OCI-LY7 (cell line): ENCODE results near the gene GNAL. TPM values are rescaled to one million over a fixed set of nuclear protein-coding genes. Genes with fewer than 3 reads are reported as not detected.

Experiments used
- BruUV-seq: library from RNA; stranded (reverse); fragments of 400-500 nt; replicated peaks from 2 replicates; lab custom pipeline; 2021; lab: Mats Ljungman, UMichigan
- CTCF ChIA-PET: fragments of 300-600 bp; sonication (Branson Sonifier 250); formaldehyde crosslinking; loops from one replicate; lab custom pipeline; 2022; ENCODE audit warnings: antibody characterized with exemption; ENCODE audit not compliant: unreplicated experiment; lab: Charles Lee
- POLR2A ChIA-PET: fragments of 300-600 bp; sonication (Branson Sonifier 250); formaldehyde crosslinking; loops from one replicate; lab custom pipeline; 2022; ENCODE audit warnings: antibody characterized with exemption; lab: Charles Lee
- DNase-seq: peaks from one replicate; pipeline ENCODE4 v3.0.0-alpha.2; 2015; ENCODE audit warnings: low spot score
- H2AFZ ChIP-seq: fragments of 200-600 bp; sonication (generic), shearing (Covaris generic); 2 replicates; pipeline ENCODE4 v1.6.1; 2014; ENCODE audit warnings: mild to moderate bottlenecking, antibody characterized with exemption, low read length, moderate library complexity
- H3K27ac ChIP-seq: fragments of 200-600 bp; sonication (generic); 2 replicates; pipeline ENCODE4 v1.5.1; 2014; ENCODE audit warnings: mixed run types, low read depth, mild to moderate bottlenecking, moderate library complexity, low read length, inconsistent platforms; ENCODE audit not compliant: poor library complexity, severe bottlenecking
- H3K36me3 ChIP-seq: fragments of 200-600 bp; sonication (generic); 2 replicates; pipeline ENCODE4 v1.6.1; 2014; ENCODE audit warnings: mild to moderate bottlenecking, antibody characterized with exemption, low read length, moderate library complexity, mixed read lengths; ENCODE audit not compliant: insufficient read depth
- H3K4me1 ChIP-seq: fragments of 200-600 bp; sonication (generic); 2 replicates; pipeline ENCODE4 v1.5.1; 2014; ENCODE audit warnings: mild to moderate bottlenecking, low read length; ENCODE audit not compliant: insufficient read depth, poor library complexity, severe bottlenecking
- H3K4me2 ChIP-seq: fragments of 200-600 bp; sonication (generic); 2 replicates; pipeline ENCODE4 v1.6.1; 2014; ENCODE audit warnings: mild to moderate bottlenecking, low read length
- H3K4me3 ChIP-seq: fragments of 200-600 bp; sonication (generic); 2 replicates; pipeline ENCODE4 v1.5.1; 2014; ENCODE audit warnings: mild to moderate bottlenecking, low read depth, low read length; ENCODE audit not compliant: poor library complexity, severe bottlenecking
- H3K79me2 ChIP-seq: fragments of 200-600 bp; sonication (generic); 2 replicates; pipeline ENCODE4 v1.6.1; 2016; ENCODE audit warnings: low read depth, mild to moderate bottlenecking, low read length, moderate library complexity, mixed read lengths; ENCODE audit not compliant: insufficient read depth
- H3K9me2 ChIP-seq: fragments of 200-600 bp; sonication (generic); 2 replicates; pipeline ENCODE4 v1.6.1; 2016; ENCODE audit warnings: mild to moderate bottlenecking, low read length, mixed read lengths; ENCODE audit not compliant: insufficient read depth
- H3K9me3 ChIP-seq: fragments of 200-600 bp; sonication (generic); 2 replicates; pipeline ENCODE4 v1.6.1; 2014; ENCODE audit warnings: mild to moderate bottlenecking, mixed run types, low read length, mixed read lengths
- H4K20me1 ChIP-seq: fragments of 200-600 bp; sonication (generic); 2 replicates; pipeline ENCODE4 v1.6.1; 2014; ENCODE audit warnings: mild to moderate bottlenecking, antibody characterized with exemption, low read length, moderate library complexity, mixed read lengths; ENCODE audit not compliant: insufficient read depth
- EZH2phosphoT487 ChIP-seq: fragments of 200-600 bp; sonication (generic); IDR thresholded peaks from 2 replicates; pipeline ENCODE4 v1.6.1; 2018; ENCODE audit warnings: low read depth, borderline replicate concordance, mild to moderate bottlenecking, mixed run types, antibody characterized with exemption, low read length, moderate library complexity, mixed read lengths
- intact Hi-C: fragments of 100-400 bp; cut with micrococcal nuclease; formaldehyde crosslinking; loops from one replicate; pipeline ENCODE4 v1.10.0; 2022; ENCODE audit not compliant: unreplicated experiment
- total RNA-seq, 2 experiments: library from RNA; depleted of rRNA in 1 of 2; stranded (reverse); fragments of >200 nt in 1 of 2; shearing (Covaris generic) in 1 of 2; gene quantifications; 2 replicates each; pipeline ENCODE4 v1.2.3, GENCODE V29; 2014 to 2022
- TF ChIP-seq, protein P1 (sequence below): fragments of 200-600 bp; sonication (generic); conservative IDR thresholded peaks from 2 replicates; pipeline ENCODE4 v1.5.1; 2014; ENCODE audit warnings: mild to moderate bottlenecking, antibody characterized with exemption, low read length, moderate library complexity, mixed read lengths

Gene GNAL
- total RNA-seq, 2 experiments from 2014 or later = 0.03 to 0.25 TPM

DNA sequence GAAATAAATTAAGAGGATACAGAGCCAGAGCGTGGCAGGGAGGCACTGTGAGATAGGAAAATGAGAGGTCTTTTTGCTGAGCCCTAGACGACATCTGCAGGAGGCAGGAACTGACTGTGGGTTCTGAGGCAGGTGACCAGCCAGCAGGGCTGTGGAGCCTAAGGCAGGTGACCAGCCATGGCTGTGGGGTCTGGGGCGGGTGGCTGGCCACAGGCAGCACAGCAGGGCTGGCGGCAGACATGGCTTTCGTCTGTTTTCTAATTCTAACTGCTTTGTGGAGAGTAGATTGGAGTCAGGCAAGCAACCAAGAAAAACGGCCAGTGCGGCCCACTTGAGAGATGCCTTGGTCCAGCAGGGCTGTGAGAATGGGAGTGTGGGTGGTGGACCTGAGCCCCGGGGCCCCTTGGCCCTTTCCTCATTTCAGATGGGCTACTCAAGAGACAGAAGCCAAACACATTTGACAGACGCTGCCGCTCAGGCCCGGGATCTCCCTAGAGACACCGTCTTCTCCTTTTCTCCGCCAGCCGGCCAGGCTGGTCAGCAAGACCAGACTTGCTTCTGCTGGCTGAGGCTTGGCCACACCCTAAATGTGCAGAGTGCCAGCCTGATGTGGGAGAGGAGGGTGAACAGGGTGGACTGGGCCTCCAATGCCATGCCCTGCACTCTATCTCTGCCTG lies 19.7 kb upstream of the GNAL start:
- Histone ChIP-seq H3K36me3 (no peaks in the 10 kb centered on the region), H2AFZ (no peak overlapping the region), H3K27ac (no peak overlapping the region), H3K4me1 (no peaks in the 10 kb centered on the region), H4K20me1 (no peaks in the 10 kb centered on the region), H3K9me3 (no peaks in the 10 kb centered on the region), H3K79me2 (no peaks in the 10 kb centered on the region), H3K4me3 (no peak overlapping the region), H3K9me2 (no peaks in the 10 kb centered on the region), H3K4me2 (no peak overlapping the region)
- TF ChIP-seq EZH2phosphoT487 = no peak
- TF ChIP-seq, protein P1, sequence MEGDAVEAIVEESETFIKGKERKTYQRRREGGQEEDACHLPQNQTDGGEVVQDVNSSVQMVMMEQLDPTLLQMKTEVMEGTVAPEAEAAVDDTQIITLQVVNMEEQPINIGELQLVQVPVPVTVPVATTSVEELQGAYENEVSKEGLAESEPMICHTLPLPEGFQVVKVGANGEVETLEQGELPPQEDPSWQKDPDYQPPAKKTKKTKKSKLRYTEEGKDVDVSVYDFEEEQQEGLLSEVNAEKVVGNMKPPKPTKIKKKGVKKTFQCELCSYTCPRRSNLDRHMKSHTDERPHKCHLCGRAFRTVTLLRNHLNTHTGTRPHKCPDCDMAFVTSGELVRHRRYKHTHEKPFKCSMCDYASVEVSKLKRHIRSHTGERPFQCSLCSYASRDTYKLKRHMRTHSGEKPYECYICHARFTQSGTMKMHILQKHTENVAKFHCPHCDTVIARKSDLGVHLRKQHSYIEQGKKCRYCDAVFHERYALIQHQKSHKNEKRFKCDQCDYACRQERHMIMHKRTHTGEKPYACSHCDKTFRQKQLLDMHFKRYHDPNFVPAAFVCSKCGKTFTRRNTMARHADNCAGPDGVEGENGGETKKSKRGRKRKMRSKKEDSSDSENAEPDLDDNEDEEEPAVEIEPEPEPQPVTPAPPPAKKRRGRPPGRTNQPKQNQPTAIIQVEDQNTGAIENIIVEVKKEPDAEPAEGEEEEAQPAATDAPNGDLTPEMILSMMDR = no peak
- ChIA-PET POLR2A (no interaction called here), CTCF (no interaction called here)
- intact Hi-C loops = no loop called here
- no peak for DNase-seq
- BruUV-seq = no TSS peak

DNA sequence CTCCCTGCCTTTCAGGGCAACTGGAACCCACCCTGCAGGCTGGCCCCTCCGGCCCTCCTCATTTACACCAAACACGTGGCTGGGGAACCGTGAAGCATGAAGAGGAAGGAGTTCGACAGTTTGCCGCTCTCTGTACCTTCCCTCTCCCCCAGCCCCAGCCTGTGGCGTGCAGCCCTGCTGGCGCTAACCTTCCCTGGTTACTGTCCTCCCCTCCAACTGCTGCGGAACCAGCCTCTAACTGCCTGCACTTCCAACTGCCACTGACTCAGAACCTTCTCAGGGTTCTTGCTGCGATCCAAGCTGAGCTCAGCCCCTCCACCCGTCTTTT lies 19.2 kb upstream of the GNAL start:
- Histone ChIP-seq H3K27ac (no peak overlapping the region), H3K9me3 (no peaks in the 10 kb centered on the region), H3K79me2 (no peaks in the 10 kb centered on the region), H3K4me1 (no peaks in the 10 kb centered on the region), H3K9me2 (no peaks in the 10 kb centered on the region), H3K4me2 (no peak overlapping the region), H2AFZ (no peak overlapping the region), H3K4me3 (no peak overlapping the region), H4K20me1 (no peaks in the 10 kb centered on the region), H3K36me3 (no peaks in the 10 kb centered on the region)
- DNase-seq = no peak
- POLR2A ChIA-PET = no interaction called here
- BruUV-seq = no TSS peak
- TF ChIP-seq EZH2phosphoT487 = no peak
- TF ChIP-seq, protein P1 = no peak
- intact Hi-C loops = no loop called here
- CTCF ChIA-PET = no interaction called here

DNA sequence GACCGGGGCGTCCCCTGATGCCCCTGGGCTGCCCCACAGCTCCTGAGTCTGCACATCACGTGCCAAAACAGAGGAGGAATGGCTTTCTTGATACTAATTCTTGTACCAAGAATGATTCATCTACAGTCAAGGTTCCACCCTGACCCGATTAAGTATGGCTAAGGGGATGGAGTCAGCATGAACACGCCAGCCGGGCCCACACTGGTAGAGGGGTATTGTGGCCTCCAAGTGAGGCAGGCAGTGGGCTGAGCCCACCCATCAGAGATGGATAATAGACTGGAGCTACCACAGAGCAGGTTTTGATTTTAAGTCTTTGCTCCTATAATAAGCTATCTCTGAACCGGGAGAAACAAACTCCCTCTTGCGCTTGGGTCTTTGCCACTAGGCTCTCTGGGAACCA lies 17.9 kb upstream of the GNAL start:
- no peak for DNase-seq
- POLR2A ChIA-PET = no interaction called here
- no peaks in the 10 kb centered on the region for H3K4me1 ChIP-seq
- H3K27ac ChIP-seq = no peak overlapping the region
- no peak overlapping the region for H3K4me2 ChIP-seq
- H3K79me2 ChIP-seq = no peaks in the 10 kb centered on the region
- CTCF ChIA-PET = no interaction called here
- H4K20me1 ChIP-seq = no peaks in the 10 kb centered on the region
- intact Hi-C loops = no loop called here
- TF ChIP-seq, protein P1 = no peak
- no peak for TF ChIP-seq EZH2phosphoT487
- no peak overlapping the region for H3K4me3 ChIP-seq
- H3K9me3 ChIP-seq = no peaks in the 10 kb centered on the region
- H3K36me3 ChIP-seq = no peaks in the 10 kb centered on the region
- H3K9me2 ChIP-seq = no peaks in the 10 kb centered on the region
- no TSS peak for BruUV-seq
- H2AFZ ChIP-seq = no peak overlapping the region
